ENCODE results near the gene HNRNPD.
"Not testable (repeated sequence)": the region's sequence is repeated elsewhere in the genome, so short reads cannot be mapped to it uniquely, and the experiment has no call there.

The HNRNPD gene

DNA sequence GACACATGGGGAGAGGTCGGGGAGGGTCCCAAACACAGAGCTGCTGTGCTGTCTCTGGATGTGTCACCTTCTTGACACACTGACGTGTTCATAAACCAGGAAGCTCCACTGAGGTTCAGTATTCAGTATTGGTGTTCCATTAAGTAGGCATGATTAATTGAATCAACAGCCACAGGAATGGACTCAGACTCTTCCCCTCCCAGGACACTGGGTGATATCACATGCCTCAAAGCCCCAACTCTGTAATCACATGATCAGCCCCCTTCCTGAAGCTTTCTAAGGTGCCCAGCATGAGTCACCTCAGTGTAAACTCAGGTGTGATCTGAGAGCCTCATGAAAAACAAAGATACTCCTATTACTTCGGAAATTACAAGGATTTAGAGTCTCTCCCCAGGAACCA, 21.1 kb upstream of the HNRNPD start:
- Histone ChIP-seq H3K4me1 (ENCODE audit: control insufficient read depth, insufficient read depth, low read length) (no peaks in the 10 kb centered on the region), H3K27me3 (ENCODE audit: control insufficient read depth, insufficient read depth, low read length) (no peaks in the 10 kb centered on the region), H3K9ac (ENCODE audit: low read depth, low read length) (no peak overlapping the region), H3K9me3 (ENCODE audit: control insufficient read depth, insufficient read depth, low read length) (no peaks in the 10 kb centered on the region), H3K36me3 (ENCODE audit: control insufficient read depth, insufficient read depth, low read length) (no peaks in the 10 kb centered on the region), H3K4me3 (ENCODE audit: low read depth, low read length) (no peak overlapping the region)

DNA sequence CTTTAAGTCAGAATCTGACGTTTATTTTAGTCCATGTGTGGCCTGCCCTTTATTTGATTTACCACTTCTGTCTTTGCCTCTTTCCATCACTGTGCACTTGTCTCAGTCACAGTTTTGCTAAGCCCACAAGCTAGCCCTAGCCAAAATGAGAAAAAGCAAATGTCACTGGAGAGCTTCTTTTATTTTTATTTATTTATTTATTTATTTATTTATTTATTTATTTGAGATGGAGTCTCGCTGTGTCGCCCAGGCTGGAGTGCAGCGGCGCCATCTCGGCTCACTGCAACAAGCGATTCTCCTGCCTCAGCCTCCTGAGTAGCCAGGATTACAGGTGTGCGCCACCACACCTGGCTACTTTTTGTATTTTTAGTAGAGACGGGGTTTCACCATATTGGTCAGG, 16.3 kb upstream of the HNRNPD start:
- not testable (repeated sequence) for H3K36me3 ChIP-seq (ENCODE audit: control insufficient read depth, insufficient read depth, low read length); H3K9me3 ChIP-seq (ENCODE audit: control insufficient read depth, insufficient read depth, low read length); H3K4me1 ChIP-seq (ENCODE audit: control insufficient read depth, insufficient read depth, low read length); H3K9ac ChIP-seq (ENCODE audit: low read depth, low read length); H3K4me3 ChIP-seq (ENCODE audit: low read depth, low read length); H3K27me3 ChIP-seq (ENCODE audit: control insufficient read depth, insufficient read depth, low read length)

DNA sequence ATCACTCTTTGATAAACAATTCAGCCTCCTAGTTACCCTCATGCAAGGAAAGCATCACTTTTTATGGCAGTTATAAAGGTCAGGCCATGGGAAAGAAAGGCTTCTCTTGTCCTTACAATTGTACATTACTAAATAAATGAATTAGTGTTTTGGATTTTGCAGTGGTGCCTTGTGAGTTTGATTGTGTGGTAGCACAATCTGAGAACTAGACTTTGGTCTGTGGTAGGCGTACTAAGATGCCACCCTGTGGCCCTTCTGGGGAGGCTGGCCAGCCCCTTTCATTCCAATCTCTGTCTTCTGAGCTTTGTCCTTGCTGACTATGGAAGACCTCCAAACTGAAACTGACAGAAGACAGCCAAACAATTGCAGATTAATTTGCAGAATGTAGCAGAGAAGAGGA, 14.6 kb upstream of the HNRNPD start:
- Histone ChIP-seq H3K27me3 (ENCODE audit: control insufficient read depth, insufficient read depth, low read length) (no peaks in the 10 kb centered on the region), H3K9ac (ENCODE audit: low read depth, low read length) (no peak overlapping the region), H3K4me3 (ENCODE audit: low read depth, low read length) (no peak overlapping the region), H3K9me3 (ENCODE audit: control insufficient read depth, insufficient read depth, low read length) (no peaks in the 10 kb centered on the region), H3K4me1 (ENCODE audit: control insufficient read depth, insufficient read depth, low read length) (no peaks in the 10 kb centered on the region), H3K36me3 (ENCODE audit: control insufficient read depth, insufficient read depth, low read length) (no peaks in the 10 kb centered on the region)

DNA sequence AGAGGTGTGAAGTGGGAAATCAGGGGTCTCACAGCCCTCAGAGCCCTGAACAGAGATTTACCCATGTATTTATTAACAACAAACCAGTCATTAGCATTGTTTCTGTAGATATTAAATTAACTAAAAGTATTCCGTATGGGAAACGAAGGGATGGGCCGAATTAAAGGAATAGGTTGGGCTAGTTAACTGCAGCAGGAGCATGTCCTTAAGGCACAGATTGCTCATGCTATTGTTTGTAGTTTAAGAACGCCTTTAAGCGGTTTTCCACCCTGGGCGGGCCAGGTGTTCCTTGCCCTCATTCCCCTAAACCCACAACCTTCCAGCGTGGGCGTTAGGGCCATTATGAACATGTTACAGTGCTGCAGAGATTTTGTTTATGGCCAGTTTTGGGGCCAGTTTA, 12.5 kb upstream of the HNRNPD start:
- H3K36me3 ChIP-seq (ENCODE audit: control insufficient read depth, insufficient read depth, low read length); H3K27me3 ChIP-seq (ENCODE audit: control insufficient read depth, insufficient read depth, low read length); H3K4me1 ChIP-seq (ENCODE audit: control insufficient read depth, insufficient read depth, low read length); H3K9ac ChIP-seq (ENCODE audit: low read depth, low read length); H3K9me3 ChIP-seq (ENCODE audit: control insufficient read depth, insufficient read depth, low read length); H3K4me3 ChIP-seq (ENCODE audit: low read depth, low read length): not testable (repeated sequence)

DNA sequence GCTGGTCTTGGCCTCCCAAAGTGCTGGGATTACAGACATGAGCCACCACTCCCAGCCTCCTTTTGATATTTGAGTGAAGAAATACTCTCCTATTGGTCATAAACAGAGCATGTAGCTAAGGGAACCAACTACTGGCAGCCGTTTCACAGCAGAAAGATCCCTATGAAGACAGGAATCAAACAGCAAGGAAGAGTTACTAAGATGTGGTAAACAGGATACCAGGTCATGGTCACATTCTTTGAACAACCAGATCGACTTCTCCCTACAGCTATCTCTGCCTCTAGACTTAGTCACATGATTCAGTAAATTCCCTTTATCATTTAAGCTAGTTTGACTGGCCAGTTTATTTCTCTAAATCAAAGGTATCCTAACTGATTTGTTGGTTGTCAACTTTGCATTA, 9.0 kb upstream of the HNRNPD start:
- no peaks in the 10 kb centered on the region for H3K36me3 ChIP-seq (ENCODE audit: control insufficient read depth, insufficient read depth, low read length)
- H3K4me3 ChIP-seq (ENCODE audit: low read depth, low read length): no peak overlapping the region
- H3K4me1 ChIP-seq (ENCODE audit: control insufficient read depth, insufficient read depth, low read length): no peaks in the 10 kb centered on the region
- H3K9me3 ChIP-seq (ENCODE audit: control insufficient read depth, insufficient read depth, low read length): no peaks in the 10 kb centered on the region
- no peak overlapping the region for H3K9ac ChIP-seq (ENCODE audit: low read depth, low read length)
- no peaks in the 10 kb centered on the region for H3K27me3 ChIP-seq (ENCODE audit: control insufficient read depth, insufficient read depth, low read length)

DNA sequence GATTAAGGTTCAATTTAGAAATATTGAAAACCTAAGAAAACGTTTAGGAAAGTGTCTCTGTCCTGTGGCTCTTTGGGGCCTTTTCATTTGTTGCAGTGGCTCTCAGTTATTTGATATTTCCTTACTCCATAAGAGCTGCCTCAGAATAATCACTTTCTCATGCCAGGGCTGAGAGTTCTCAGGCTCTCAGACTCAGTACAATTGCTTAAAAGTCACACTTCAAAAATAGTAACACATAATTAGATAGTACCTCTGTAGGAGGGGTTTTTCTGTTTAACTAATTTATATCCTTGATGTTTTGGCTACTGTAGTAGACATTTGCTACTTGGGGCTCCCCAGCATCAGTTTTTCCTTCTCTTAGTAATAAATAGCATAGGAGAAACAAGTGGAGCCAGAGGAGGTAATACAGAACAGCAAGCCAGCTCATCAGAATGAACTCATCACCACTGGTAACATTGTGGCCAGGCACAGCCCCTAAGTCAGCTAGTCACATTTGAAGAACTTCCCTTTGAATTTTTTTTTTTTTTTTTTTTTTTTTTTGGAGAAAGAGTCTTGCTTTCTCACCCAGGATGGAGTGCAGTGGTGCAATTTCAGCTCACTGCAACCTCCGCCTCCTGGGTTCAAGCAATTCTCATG, 8.0 kb upstream of the HNRNPD start:
- Histone ChIP-seq H3K4me1 (ENCODE audit: control insufficient read depth, insufficient read depth, low read length) (no peaks in the 10 kb centered on the region), H3K27me3 (ENCODE audit: control insufficient read depth, insufficient read depth, low read length) (no peaks in the 10 kb centered on the region), H3K36me3 (ENCODE audit: control insufficient read depth, insufficient read depth, low read length) (no peaks in the 10 kb centered on the region), H3K9ac (ENCODE audit: low read depth, low read length) (no peak overlapping the region), H3K4me3 (ENCODE audit: low read depth, low read length) (no peak overlapping the region), H3K9me3 (ENCODE audit: control insufficient read depth, insufficient read depth, low read length) (no peaks in the 10 kb centered on the region)

DNA sequence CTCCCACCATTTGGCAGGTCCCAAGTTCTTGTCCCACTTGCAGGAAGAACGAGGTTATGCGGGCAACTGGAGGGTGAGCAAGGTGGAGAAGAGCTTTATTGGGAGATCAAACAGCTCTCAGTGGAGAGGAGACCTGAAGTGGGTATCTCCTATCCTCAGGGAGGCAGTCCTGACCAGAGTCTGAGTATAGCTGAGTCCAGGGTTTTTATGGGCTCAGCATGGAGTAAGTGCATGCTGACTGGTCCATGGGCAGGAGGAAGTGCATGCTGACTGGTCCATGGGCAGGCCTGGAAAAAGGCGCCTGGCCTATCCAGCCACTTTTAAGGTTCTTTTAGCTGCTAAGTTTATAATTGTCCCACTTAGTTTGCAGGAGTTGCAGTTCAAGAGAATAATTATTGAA, 7.4 kb upstream of the HNRNPD start:
- Histone ChIP-seq H3K4me3 (ENCODE audit: low read depth, low read length) (no peak overlapping the region), H3K36me3 (ENCODE audit: control insufficient read depth, insufficient read depth, low read length) (no peaks in the 10 kb centered on the region), H3K9ac (ENCODE audit: low read depth, low read length) (no peak overlapping the region), H3K27me3 (ENCODE audit: control insufficient read depth, insufficient read depth, low read length) (no peaks in the 10 kb centered on the region), H3K4me1 (ENCODE audit: control insufficient read depth, insufficient read depth, low read length) (no peaks in the 10 kb centered on the region), H3K9me3 (ENCODE audit: control insufficient read depth, insufficient read depth, low read length) (no peaks in the 10 kb centered on the region)

- Histone ChIP-seq H3K9ac (ENCODE audit: low read depth, low read length) (no peak overlapping the region), H3K36me3 (ENCODE audit: control insufficient read depth, insufficient read depth, low read length) (no peaks in the 10 kb centered on the region)
Observed at GRCh38 chr4:82380831-82381230, 7.0 kb upstream of the HNRNPD start.

GRCh38 chr4:82380344-82380743, 6.6 kb upstream of the HNRNPD start:
- Histone ChIP-seq H3K27me3 (ENCODE audit: control insufficient read depth, insufficient read depth, low read length) (no peaks in the 10 kb centered on the region), H3K9me3 (ENCODE audit: control insufficient read depth, insufficient read depth, low read length) (no peaks in the 10 kb centered on the region), H3K36me3 (ENCODE audit: control insufficient read depth, insufficient read depth, low read length) (no peaks in the 10 kb centered on the region), H3K4me3 (ENCODE audit: low read depth, low read length) (no peak overlapping the region), H3K4me1 (ENCODE audit: control insufficient read depth, insufficient read depth, low read length) (peaks cover 5% of the 10 kb centered on the region), H3K9ac (ENCODE audit: low read depth, low read length) (no peak overlapping the region)

More at GRCh38 chr4:82380831-82381230, 7.0 kb upstream of the HNRNPD start:
- no peak overlapping the region for H3K4me3 ChIP-seq (ENCODE audit: low read depth, low read length)
- H3K27me3 ChIP-seq (ENCODE audit: control insufficient read depth, insufficient read depth, low read length): no peaks in the 10 kb centered on the region
- H3K9me3 ChIP-seq (ENCODE audit: control insufficient read depth, insufficient read depth, low read length): no peaks in the 10 kb centered on the region
- peaks cover 2% of the 10 kb centered on the region for H3K4me1 ChIP-seq (ENCODE audit: control insufficient read depth, insufficient read depth, low read length)

- no peaks in the 10 kb centered on the region for H3K36me3 ChIP-seq (ENCODE audit: control insufficient read depth, insufficient read depth, low read length)
- peaks cover 5% of the 10 kb centered on the region for H3K4me1 ChIP-seq (ENCODE audit: control insufficient read depth, insufficient read depth, low read length)
- no peaks in the 10 kb centered on the region for H3K9me3 ChIP-seq (ENCODE audit: control insufficient read depth, insufficient read depth, low read length)
- no peak overlapping the region for H3K9ac ChIP-seq (ENCODE audit: low read depth, low read length)
- peak overlapping the region; percentile 86 for H3K4me3 ChIP-seq (ENCODE audit: low read depth, low read length)
- no peaks in the 10 kb centered on the region for H3K27me3 ChIP-seq (ENCODE audit: control insufficient read depth, insufficient read depth, low read length)
Observed at GRCh38 chr4:82376109-82376508, 2.3 kb upstream of the HNRNPD start.

DNA sequence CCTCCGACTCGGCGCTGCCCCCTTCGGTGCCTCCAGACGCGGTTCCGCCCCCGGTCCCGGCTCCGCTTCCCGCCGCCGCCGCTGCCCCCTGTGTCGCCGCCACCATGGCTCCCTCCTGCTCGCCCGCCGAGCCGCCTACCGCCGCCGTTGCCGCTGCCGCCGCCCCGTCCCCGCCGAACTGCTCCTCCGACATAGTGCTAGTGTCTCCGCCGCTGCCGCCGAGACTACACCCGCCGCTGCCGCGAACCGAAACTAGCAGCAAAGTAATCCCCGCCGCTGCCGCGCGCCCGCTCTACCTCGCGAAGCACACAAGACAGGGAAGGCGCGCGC, 340 bp downstream of the HNRNPD start:
- H3K9ac ChIP-seq (ENCODE audit: low read depth, low read length): peak overlapping the region; percentile 98
- no peaks in the 10 kb centered on the region for H3K27me3 ChIP-seq (ENCODE audit: control insufficient read depth, insufficient read depth, low read length)
- H3K4me1 ChIP-seq (ENCODE audit: control insufficient read depth, insufficient read depth, low read length): peaks cover 10% of the 10 kb centered on the region
- no peaks in the 10 kb centered on the region for H3K9me3 ChIP-seq (ENCODE audit: control insufficient read depth, insufficient read depth, low read length)
- H3K36me3 ChIP-seq (ENCODE audit: control insufficient read depth, insufficient read depth, low read length): no peaks in the 10 kb centered on the region
- H3K4me3 ChIP-seq (ENCODE audit: low read depth, low read length): peak overlapping the region; percentile 86

- Histone ChIP-seq H3K9ac (ENCODE audit: low read depth, low read length) (peak overlapping the region; percentile 98), H3K27me3 (ENCODE audit: control insufficient read depth, insufficient read depth, low read length) (no peaks in the 10 kb centered on the region), H3K4me1 (ENCODE audit: control insufficient read depth, insufficient read depth, low read length) (peaks cover 14% of the 10 kb centered on the region), H3K36me3 (ENCODE audit: control insufficient read depth, insufficient read depth, low read length) (no peaks in the 10 kb centered on the region), H3K9me3 (ENCODE audit: control insufficient read depth, insufficient read depth, low read length) (no peaks in the 10 kb centered on the region), H3K4me3 (ENCODE audit: low read depth, low read length) (peak overlapping the region; percentile 86)
Observed at GRCh38 chr4:82372517-82373485, 990 bp downstream of the HNRNPD start.
